Left lobe of liver (tissue), 2 donors: ENCODE results near the gene ZNF497. TPM values are rescaled to one million over a fixed set of nuclear protein-coding genes. Genes with fewer than 3 reads are reported as not detected.
"Not testable (repeated sequence)": the region's sequence is repeated elsewhere in the genome, so short reads cannot be mapped to it uniquely, and the experiment has no call there.

Experiments
- ATAC-seq: fragments of 200-7000 bp; cut with Tn5 transposase; one replicate; pipeline ENCODE4 v1.9.1; 2020; ENCODE audit warnings: mild to moderate bottlenecking, moderate library complexity
- DNase-seq: peaks from one replicate; pipeline ENCODE4 v3.0.0-alpha.2; 2020; ENCODE audit warnings: low spot score
- total RNA-seq: library from RNA; stranded (reverse); gene quantifications from one replicate; pipeline ENCODE4 v1.2.1, GENCODE V29; 2021
- donor health status: DM: no; HTN: no; CAD: no; lungs with moderate emphysema.
- donor health status: DM: no; HTN: yes; CAD: no.

ZNF497 gene
- total RNA-seq, 1 donor from 2014 or later: 2.4 TPM

GRCh38 chr19:58350871-58351557 is 11.5 kb downstream of the ZNF497 start:
- ATAC-seq: peak; percentile 15
- no peak for DNase-seq

- ATAC-seq (peak; percentile 59), DNase-seq (peak; percentile 70)
Observed at GRCh38 chr19:58350001-58350861, 12.3 kb downstream of the ZNF497 start.

DNA sequence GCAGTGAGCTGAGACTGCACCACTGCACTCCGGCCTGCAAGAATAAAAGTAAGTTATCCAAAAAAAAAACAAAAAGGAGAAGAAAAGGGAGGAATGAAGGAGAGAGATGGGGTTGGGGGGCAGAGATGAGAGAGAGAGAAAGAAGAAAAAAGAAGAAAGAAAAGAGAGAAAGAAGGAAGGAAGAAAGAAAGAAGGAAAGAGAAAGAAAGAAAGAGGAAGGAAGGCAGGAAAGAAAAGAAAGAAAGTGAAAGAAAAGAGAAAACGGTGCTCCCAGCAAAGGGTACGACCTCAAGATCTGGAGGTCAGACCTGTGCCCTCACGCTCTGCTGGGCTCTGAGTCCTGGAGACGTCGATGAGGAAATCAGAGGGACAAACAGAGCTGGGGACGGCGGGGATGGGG is 13.0 kb downstream of the ZNF497 start:
- ATAC-seq (peak; percentile 34), DNase-seq (no peak)

GRCh38 chr19:58348080-58348479 is 14.5 kb downstream of the ZNF497 start:
- not testable (repeated sequence) for ATAC-seq, DNase-seq

DNA sequence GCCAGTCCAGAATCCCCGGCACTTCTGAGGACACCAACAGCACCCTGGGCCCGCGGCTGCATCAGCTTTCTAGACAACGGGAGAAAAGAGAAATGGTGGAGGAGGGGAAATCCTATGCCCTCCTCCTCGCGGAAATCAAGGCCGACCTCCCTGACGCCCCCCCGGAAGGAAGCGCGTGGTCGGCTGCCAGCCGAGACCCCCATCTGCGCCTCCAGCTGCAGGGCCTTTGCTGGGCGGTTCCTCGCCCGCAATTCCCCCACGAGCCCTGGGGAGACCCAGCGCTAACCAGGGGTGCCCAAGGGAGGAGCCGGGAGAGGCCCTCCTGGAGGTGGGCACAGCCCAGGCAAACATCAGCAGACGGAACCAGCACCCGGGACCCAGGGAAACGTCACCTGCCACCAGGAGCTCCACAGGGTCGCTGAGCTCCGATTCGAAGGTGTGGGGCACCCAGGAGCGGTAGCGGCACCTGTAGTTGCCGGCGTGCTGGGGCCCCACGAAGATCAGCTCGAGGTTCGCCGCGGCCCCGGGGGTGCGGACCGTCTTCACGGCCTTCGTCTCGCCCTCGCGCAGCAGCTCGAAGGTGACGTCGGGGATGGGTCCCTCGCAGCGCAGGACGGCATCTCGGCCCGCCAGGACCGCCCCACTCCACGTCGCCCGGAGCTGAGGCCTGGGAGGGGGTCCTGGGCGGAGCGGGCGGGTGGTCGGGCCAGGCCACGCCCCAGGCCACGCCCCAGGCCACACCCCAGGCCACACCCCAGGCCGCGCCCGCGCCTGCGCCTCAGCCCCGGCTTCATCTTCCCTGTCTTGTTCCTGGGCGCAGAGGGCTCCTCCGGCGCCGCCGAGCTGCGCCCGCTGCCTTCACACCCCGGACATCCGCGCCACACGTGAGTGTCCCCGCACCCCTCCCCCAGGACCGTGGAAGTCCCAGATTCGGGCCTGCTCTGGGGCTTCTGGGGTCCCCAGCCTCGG is 15.3 kb downstream of the ZNF497 start:
- DNase-seq (no peak), ATAC-seq (peak; percentile 8)

GRCh38 chr19:58345558-58345957 is 17.0 kb downstream of the ZNF497 start:
- no peak for ATAC-seq

DNA sequence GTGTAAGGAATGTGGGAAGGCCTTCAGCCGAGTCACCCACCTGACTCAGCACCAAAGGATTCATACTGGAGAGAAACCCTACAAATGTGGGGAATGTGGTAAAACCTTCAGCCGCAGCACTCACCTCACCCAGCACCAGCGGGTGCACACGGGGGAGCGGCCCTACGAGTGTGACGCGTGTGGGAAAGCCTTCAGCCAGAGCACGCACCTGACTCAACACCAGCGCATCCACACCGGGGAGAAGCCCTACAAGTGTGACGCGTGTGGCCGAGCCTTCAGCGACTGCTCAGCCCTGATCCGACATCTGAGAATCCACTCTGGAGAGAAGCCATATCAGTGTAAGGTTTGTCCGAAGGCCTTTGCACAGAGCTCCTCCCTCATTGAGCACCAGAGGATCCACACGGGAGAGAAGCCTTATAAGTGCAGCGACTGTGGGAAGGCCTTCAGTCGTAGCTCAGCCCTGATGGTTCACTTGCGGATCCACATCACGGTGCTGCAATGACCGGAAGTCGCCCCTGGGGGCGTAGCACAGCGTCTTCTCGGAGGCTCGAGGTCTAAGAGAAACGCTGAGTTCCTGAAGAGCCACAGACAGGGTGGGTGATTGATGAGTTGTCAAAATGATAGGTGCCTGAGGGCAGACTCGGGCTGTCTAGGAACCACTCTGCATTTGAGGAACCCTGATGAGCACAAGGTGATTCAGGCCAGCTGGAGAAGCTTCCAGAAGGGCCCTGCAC is 23.6 kb downstream of the ZNF497 start:
- no peak for ATAC-seq
- DNase-seq: no peak

More at GRCh38 chr19:58345558-58345957, 17.0 kb downstream of the ZNF497 start:
- no peak for DNase-seq

DNA sequence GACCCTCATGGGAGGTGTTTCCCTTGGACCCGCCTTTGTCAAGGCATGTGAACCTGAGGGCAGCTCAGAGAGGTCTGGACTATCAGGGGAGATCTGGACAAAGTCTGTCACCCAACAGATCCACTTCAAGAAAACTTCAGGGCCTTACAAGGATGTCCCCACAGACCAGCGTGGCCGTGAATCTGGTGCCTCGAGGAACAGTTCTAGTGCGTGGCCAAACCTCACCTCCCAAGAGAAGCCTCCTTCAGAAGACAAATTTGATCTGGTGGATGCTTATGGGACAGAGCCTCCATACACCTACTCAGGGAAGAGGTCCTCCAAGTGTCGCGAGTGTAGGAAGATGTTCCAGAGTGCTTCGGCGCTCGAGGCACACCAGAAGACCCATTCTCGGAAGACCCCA is 24.2 kb downstream of the ZNF497 start:
- DNase-seq: no peak
- no peak for ATAC-seq

DNA sequence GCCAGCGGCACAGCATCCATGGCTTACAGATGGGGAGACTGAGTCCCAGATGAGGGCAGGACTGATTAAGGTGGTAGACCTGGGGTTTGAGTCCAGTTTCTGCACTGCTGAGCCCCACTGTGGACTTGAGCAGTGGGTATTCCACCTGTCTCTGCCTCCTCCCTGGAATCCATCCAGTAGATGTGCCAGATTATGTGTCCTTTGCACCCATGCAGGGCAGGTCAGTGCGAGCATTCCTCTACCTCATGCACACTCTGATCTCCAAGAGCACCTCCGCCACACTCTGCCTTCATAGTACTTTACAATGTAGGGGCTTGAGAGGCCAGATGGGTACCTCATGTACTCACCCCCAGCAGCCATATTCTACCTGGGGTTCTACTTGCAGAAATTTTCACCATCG is 25.7 kb downstream of the ZNF497 start:
- peak; percentile 87 for DNase-seq
- peak; percentile 84 for ATAC-seq

GRCh38 chr19:58336216-58336615 is 26.3 kb downstream of the ZNF497 start:
- DNase-seq (peak; percentile 81), ATAC-seq (peak; percentile 87)

DNA sequence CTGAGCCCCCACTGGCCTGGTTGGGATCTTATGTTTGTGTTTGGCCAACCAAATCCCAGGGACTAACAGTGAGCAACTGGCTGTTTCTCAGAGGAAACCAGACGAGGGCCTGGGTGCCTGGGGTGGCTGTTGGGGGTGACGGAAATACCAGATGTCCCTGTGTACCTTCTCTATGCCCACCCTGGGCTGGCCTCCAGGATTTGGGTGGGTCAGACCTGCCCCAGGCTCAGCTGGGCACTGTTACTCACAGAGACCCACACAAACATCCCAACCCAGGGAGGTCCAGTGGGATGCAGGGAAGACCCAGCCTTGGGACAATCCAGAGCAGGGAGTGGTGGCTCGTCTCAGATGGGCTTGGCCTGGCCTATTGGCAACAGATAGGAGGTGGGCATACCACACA is 26.9 kb downstream of the ZNF497 start:
- DNase-seq (no peak), ATAC-seq (no peak)

GRCh38 chr19:58334691-58335249 is 27.8 kb downstream of the ZNF497 start:
- DNase-seq (no peak), ATAC-seq (no peak)

DNA sequence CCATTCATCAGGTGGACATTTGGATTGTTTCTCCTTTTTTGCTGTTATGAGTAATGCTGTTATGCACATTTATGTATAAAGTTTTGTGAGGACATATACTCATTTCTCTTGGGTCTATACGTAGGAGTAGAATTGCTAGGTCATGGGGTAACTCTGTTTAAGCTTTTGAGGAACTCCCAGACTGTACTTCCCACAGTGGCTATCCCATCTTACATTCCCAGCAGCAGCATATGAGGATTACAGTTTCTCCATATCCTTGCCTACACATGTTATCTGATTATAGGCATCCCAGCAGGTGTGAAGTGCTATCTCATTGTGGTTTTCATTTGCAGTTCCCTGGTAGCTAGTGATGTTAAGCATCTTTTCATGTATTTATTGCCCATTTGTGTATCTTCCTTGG is 29.9 kb downstream of the ZNF497 start:
- ATAC-seq (no peak), DNase-seq (no peak)

- DNase-seq (no peak), ATAC-seq (peak; percentile 33)
Observed at GRCh38 chr19:58330458-58330857, 32.1 kb downstream of the ZNF497 start.

DNA sequence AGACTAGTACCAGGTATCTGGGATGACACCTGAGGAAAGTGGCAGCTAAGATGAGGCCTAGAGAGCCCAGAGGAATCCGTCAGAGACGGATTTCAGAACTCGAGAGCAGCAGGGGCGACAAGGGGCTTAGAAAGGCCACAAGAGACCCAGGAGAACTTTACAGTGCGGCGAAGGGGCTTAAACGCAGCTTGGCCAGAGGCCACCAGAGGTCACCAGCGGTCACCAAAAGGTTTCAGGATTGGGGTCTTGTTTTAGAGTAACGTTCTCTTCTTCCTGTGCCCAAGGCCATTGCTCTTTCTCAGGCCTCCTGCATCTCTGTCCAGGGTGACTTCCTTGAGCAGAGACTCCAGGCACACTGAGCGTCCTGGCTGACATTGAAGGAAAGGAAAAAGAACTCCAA is 33.6 kb downstream of the ZNF497 start:
- ATAC-seq (no peak), DNase-seq (no peak)

DNA sequence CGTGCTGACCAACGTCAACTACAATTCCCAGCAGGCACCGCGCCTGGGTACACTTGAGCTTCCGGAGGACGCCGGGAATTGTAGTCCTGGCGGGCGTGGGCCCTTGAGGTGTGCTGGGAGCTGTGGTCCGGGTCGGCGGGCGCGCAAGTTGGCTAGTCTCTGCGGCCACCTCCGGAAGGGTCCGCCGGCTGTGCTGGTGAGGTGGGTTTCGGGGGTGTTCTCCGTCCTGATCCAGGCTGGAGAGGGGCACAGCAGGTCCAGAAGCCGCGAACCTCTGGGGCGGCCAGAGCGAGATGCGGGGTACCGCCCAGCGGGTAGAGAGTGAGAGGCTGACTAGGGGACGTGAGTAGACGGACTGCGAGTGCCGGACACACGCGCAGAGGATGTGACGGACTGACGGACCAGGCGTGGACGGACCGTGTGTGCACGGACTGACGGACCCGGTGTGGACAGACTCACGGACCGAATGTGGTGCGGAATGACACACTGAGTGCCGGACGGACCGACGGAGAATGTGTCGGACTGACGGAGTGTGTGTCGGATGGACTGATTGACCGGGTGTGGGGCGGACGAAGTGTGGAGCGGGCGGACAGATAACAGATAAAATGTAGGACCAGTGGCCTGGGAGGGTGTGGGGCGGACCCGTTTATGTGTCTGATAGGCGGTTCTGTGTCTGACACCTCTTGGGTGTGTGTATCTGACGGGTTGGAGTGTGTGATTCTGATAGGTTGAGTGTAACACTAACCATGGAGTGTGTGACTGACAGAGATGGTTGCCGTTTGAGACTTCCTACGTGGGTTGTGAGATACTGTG is 35.4 kb downstream of the ZNF497 start, which contains the start of gene ZSCAN22:
Gene ZSCAN22, plus strand, starts transcription at position 81 of the 813 bp plus-strand sequence. CDS start 7,809 bp downstream, outside the sequence.
- DNase-seq: peak; percentile 98
- ATAC-seq: peak; percentile 92

DNA sequence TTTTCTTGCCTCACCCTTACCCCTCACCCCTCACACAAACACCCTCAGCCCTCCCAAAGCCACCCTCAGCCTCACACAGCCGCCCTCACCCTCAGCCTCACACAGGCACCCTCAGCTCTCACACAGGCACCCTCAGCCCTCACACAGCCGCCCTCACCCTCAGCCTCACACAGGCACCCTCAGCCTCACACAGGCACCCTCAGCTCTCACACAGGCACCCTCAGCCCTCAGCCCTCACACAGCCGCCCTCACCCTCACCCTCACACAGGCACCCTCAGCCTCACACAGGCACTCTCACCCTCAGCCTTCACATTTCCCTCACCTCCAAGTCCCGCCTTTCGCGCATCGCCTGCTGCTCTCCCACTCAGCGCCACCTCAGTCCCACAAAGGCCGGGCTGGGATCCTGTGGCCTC is 36.0 kb downstream of the ZNF497 start:
- ATAC-seq (peak; percentile 10), DNase-seq (no peak)

GRCh38 chr19:58325311-58326022 is 37.1 kb downstream of the ZNF497 start:
- DNase-seq (no peak), ATAC-seq (no peak)
